GM11168 (cell line): Measurements from ENCODE around the gene MIA2.

ENCODE experiments used
- in situ Hi-C: fragments of 300-500 bp; cut with MboI; formaldehyde crosslinking; loops from one replicate; pipeline ENCODE4 v1.12.0; 2022; ENCODE audit warnings: low sequenced_read_pairs; ENCODE audit not compliant: unreplicated experiment

Gene MIA2

DNA sequence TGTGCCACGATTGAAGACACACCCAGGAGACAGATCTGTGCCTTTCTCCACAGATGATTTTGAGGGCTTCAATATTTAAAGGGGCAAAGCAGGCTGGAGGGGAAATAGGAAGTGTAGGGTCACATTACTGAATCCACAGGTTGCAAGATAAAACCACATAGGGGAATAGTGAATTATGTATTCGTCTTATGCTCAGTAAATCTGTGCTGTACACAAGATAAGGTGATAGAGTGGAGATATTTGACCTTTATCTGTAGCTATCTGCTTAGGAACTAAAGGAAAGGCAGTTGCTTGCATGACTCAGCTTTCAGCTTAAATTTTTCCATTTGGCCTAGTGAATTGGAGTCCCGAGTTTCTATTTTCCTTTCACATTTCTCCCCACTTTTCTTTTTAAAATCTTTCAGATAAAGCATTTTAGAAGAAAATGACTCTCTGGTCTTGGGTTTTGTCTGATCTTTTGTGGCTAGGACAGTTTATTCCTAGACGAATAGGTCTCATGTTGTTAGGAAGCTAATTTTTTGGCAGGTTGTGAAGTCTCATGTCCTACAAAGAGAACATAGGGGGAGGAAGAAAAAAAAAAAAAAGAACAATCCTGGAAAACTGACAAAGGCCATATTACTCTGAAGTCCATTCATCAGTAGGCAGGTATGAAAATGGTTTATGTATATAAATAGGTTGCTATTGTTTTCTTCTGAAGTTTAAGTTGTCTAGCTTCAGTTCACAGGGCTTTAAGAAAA, 143.1 kb downstream of the MIA2 start:
- in situ Hi-C loops, result no loop called here

DNA sequence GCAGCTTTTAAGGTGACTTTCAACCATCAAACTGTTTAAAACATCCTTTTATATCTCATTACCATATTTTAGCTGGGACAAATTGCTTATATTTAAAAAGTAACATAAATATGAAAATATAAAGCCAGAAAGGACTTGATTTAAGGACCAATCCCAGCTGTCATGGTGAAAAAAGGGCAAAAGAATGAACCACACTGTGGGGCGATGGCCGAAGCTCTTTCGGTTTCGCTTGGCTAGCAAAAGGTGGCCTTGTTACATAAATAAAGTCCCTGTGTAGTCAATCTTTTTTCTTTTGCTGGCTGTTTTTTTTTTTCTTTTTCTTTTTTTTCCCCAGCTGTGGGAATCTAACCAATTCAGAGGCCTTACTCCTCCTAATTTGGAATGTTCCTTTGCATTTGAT, 147.7 kb downstream of the MIA2 start:
- in situ Hi-C loops, result no loop called here

DNA sequence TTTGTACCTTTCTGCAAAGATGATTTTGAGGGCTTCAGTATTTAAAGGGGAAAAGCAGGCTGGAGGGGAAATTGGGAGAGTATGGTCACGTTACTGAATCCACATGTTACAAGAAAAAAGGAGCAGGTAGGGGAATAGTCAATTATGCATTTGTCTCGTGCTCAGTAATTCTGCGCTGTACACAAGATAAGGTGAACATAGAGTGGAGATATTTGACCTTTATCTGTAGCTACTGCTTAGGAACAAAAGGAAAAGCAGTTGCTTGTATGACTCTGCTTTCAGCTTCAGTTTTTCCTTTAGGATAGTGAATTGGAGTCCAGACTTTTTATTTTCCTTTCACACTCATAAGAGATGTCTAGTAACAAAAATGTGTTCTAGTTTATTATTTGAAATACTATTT, 148.7 kb downstream of the MIA2 start:
- in situ Hi-C loops, result no loop called here

DNA sequence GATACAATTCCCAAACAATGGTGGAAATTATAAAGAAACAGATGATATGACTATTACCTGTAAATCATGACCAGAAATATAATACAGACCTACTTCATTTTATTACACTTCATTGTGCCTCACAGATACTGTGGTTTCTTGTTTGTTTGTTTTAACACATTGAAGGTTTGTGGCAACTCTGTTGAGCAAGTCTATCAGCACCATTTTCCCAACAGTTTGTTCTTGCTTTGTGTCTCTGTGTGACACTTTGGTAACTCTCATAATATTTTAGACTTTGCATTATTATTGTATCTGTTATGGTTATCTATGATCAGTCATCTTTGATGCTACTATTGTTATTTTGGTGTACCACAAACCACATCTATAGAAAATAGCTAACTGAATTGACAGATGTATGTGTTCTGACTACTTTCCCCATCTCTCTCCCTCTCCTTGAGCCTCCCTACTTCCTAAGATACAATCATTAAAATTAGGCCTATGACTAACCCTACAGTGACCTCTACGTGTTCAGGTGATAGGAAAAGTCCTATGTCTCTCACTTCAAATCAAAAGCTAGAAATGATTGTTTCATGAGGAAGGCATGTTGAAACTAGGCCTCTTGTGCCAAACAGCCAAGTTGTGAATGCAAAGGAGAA, 149.4 kb downstream of the MIA2 start:
- in situ Hi-C loops, result no loop called here

DNA sequence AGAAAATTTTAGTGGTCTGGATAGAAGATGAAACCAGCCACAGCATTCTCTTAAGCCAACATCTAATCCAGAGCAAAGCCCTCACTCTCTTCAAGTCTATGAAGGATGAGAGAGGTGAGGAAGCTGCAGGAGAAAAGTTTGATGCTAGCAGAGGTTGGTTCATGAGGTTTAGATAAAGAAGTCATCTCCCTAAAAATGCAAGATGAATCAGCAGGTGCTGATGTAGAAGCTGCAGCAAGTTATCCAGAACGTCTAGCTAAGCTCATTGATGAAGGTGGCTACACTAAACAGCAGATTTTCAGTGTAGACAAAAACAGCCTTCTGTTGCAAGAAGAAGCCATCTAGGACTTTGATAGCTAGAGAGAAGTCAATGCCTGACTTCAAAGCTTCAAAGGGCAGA, 150.0 kb downstream of the MIA2 start:
- in situ Hi-C loops, result no loop called here

DNA sequence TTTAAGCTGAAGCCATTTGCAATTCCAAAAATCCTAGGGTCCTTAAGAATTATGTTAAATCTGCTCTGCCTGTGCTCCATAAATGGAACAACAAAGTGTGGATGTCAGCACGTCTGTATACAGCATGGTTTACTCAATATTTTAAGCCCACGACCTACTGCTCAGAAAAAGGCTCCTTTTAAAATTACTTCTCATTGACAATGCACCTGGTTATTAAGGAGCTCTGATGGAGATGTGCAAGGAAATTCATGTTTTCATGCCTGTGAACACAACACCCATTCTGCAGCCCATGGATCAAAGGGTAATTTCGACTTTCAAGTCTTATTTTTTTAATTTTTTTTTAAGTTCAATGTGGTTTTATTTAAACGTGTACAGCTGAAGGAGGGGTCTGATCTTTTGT, 150.5 kb downstream of the MIA2 start:
- in situ Hi-C loops, result no loop called here

DNA sequence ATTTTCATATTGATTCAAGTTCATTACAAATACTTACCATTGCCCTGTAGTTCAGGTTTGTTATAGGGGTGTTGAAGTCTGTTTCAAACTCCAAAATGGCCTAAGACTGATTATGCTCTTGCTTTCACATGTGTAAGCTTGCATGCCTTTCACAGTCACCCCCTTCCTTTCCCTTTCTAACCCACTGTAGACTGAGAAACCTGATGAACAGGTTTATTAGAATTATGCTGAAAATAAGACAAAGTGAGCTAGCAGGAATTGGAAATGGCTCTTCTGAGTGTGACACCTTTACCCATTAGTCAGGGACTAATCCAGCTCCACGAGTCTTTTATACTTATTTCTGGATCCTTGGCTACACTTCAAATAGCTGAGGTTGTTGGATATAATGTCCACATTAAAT, 159.6 kb downstream of the MIA2 start:
- in situ Hi-C loops, result no loop called here

DNA sequence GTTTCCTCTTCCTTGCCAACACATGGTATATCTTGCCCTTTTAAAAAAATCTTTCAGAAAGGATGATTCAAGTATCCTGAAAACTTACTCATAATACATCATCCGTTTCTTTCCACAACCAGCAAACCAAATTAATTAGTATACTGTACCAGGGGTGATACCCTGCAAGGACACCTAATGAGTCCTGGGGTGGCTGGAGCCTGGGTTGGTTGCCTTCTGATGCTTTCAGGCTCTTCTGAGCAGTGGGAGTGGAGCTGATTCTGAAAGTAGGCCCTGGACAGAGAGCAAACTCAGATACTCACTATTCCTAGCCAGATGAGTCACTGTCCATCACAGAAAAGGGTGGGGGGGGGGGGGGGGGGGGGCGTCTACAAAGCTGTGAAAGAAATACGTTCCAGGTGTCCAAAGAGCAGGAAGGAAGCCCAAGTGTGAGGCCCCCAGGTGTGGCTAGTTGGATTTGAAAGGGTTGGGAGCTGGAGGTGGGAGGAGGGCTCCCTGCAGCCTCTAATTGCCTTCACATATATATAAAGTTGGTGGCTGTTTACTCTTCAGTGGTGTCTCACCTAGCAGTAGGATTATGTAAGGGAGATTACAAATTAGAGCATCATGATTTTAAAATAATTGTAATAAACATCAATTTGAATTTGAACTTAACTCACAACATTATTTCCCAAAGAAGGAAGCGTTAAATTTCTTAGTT, 162.0 kb downstream of the MIA2 start:
- in situ Hi-C loops, result no loop called here

DNA sequence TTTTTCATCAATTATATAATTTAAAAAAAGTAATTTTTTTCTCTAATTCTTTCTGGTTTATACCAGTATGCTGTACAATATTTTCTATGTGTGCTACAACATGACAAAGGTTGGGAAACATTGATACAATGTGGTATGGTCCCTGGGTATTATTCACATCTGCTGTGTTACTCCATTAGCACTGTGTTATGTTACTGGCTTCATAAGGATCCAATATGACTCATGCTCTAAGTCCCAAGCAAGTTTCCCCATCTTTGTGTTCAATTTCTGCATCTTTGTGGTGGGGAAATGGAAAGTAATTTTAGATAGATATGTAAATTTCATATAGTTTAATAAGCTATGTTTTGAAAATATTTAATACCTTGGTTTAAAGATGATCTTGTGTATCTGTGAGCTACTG, 162.7 kb downstream of the MIA2 start:
- in situ Hi-C loops, result no loop called here

DNA sequence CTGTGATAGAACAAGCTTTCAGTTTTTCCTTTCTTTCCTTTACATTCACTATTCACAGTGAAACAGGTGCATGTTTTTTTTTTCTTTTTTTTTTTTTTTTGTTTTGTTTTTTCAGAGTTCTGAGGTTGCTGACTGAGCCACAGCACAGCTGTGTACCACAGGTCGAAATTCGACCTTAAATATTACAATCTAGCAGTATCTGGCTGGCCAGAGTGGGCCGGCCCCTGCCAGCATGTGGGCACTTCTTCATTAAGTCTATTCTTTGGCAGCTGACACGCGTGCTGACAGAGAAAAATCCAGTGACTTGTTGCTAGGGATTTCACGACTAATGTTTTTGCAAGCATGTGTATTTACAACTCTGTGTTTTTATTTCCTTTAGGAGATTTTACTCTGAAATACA, 164.7 kb downstream of the MIA2 start:
- in situ Hi-C loops, result no loop called here

DNA sequence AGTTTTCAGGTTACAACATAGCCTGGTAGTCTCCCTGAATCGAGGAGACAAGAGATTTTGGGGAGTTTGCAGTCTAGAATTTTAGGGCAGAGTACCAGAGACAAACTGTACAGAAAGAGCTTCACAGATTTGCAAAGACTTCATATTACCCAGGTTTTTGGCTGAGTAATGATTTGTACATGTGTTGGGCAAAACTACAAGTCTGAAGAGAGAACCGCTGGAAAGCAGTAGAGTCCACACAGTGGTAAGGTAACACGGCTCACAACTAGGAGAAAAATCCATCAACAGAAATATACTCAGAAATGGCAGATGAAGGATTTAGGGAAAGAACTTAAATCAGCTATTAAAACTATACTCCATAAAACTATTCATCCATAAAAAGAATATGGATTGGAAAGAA, 172.8 kb downstream of the MIA2 start:
- in situ Hi-C loops, result no loop called here

DNA sequence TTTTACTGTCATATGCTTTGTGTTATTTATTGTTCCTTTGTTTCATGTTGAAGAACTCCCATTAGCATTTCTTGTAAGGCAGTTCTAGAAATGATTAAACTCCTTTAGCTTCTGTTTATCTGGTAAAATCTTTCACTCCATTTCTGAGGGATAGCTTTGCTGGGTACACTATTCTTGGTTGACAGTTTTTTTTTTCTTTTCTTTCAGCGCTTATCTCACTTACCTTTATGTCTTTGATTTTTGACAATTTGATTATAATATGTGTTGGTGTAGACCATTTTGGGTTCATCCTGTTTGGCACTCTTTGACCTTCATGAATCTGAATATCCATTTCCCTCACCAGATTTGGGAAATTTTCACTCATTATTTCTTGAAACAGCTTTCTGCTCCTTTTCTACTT, 182.4 kb downstream of the MIA2 start:
- in situ Hi-C loops, result no loop called here

DNA sequence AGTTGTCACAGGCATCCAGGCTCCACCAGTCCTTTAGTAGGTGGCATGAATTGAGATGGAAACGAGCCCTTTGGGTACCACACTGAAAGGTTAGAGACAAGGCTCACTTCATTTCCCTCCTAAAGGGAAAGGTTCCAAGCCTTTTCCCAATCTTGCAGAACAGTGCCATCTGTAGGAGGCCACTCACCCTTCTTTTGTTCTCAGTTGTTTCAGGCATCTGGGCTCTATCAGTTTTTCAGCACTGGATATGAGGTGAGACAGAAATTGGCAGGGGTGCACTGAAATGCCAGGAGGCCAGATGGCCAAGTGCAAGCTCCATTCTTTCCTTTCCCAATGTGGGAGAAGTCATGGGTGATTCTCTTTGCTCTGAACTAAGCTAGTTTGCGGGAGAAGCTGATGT, 183.3 kb downstream of the MIA2 start:
- in situ Hi-C loops, result no loop called here

DNA sequence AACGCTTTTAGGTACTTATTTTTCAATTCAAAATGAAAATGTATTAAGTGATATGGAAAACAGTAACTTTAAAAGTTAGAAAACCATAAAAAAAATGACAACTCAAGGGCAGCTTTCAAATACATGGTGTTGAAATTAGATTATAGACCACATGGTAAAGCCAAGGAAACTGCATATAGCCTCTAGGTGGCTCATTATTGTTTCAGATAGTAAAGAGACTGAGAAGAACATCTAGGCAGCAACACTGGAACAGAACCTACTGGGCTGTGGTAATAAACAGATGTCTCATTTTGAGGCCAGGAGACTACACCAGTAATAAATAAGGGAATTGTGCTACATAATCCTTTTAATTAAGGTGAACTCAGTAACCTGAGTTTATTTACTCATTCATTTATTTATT, 185.6 kb downstream of the MIA2 start:
- in situ Hi-C loops, result no loop called here

DNA sequence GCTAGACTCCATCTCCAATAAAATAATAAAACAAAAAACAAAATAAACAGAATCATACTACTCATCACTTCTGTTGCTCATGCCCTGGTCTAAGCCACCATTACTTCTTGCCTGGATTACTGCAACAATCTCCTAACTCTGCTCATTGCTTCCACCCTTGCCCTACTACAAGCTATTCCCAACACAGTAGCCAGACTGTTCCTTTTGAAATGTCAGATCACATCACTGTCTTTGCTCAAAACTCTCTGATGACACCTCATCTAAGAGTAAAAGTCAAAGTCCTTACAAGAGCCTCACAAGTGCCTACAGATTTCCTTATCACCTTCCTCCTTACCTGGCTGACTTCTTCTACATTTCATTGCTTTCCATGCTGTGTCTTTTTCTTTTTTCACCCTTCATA, 188.5 kb downstream of the MIA2 start:
- in situ Hi-C loops, result no loop called here

DNA sequence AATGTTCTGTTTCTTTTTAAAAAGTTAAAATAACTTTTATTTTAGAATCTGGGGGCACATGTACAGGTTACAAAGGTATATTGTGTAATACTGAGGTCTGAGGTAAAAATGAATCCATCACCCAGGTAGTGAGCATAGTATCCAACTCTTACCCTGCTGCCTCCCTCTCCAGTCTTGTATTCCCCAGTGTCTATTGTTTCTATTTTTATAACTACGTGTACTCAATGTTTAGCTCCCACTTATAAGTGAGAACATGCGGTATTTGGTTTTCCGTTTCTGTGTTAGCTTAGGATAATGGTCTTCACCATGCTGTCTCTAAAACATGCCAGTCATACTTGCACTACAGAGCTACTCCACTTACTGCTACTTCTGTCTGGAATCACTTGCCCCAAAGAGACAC, 190.1 kb downstream of the MIA2 start:
- in situ Hi-C loops, result no loop called here

DNA sequence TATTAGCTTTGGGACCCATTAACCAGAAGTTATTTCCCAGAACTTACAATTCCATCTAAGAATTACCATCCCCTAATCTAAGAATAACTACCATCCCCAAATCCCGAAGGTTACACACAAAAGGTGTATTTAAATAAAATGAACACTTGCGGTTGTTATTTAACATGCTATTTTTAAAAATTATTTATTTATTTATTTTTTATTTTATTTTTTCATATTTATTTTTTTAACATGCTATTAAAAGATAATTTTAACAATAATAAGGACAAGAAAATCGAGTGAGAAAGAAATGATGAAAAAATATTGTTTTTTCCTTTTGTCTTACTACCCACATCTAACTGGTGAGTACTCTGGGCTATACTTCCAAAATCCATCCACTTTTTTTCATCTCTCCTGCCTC, 192.2 kb downstream of the MIA2 start:
- in situ Hi-C loops, result no loop called here

DNA sequence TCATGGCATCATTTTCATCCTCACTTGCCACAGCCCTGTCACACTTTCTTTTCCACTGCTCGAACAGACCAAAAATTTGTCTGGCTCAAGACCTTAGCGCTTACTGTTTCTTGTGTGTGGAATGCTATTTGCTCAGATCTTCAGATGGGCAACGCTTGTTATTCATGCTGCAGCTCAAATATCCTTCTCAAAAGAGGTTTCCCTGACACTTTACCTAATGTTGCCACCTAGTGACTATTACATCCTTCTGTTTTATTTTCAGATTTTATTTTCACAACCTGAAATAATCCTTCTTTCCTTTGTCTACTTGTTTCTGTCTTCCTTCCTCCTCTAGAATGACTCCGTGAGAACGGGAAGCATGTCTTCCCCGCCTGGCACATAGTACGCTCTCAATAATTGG, 192.9 kb downstream of the MIA2 start:
- in situ Hi-C loops, result no loop called here

DNA sequence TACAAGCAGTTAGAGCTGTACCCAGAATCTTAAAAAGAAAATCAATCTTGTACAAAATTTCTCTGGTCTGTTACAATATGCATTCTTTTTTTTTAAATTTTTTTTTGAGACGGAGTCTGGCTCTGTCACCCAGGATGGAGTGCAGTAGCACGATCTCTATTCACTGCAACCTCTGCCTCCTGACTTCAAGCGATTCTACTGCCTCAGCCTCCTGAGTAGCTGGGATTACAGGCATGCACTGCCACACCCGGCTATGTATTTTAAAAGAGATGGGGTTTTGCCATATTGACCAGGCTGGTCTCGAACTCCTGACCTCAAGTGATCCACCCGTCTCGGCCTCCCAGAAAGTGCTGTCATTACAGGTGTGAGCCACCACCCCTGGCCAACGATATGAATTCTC, 194.4 kb downstream of the MIA2 start:
- in situ Hi-C loops, result no loop called here

DNA sequence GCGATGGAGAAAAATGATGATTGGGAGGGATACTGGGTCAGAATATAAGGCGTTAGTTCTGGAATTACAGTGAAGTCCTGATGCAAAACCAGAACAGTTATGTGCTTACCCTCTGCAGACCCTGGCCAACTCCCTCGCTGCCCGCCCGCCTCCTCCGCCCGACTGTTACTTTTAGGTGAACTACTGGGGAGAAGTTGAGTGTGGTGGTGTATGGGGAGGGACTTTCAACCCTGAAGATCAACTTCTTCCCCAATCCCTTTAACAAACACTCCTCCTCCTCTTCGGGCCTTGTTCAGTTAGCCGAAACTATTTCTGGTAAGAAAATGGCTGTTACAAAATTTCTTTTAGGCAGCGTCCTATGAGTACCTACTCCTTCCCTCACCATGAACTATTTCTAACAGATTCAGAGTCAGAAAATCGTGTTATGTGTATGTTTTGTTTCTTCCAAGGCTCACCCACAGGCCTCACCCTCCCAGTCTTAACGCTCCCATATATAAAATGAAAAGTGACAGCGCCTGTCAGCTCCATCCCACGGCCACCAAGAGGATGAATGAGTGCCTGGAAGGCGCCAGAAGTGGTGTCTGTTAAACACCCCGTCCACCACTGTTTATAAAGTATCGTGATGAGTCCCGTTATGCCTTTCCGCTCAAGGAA, 197.2 kb downstream of the MIA2 start:
- in situ Hi-C loops, result no loop called here
